GM12864 (cell line): Measurements from ENCODE around the gene MYRIP.

ENCODE experiments used
- DNase-seq: peaks from one replicate; pipeline ENCODE4 v3.0.0-alpha.2; 2011; ENCODE audit warnings: low read depth
- H3K4me3 ChIP-seq: 2 replicates; pipeline ENCODE4 v1.5.1; 2011; ENCODE audit warnings: mild to moderate bottlenecking, low read depth, low read length, control low read depth
- CTCF ChIP-seq: IDR thresholded peaks from 2 replicates; pipeline ENCODE4 v1.5.1; 2011; ENCODE audit warnings: low read depth, mild to moderate bottlenecking, moderate library complexity, low read length, control low read depth, inconsistent platforms; ENCODE audit errors: missing control alignments

The MYRIP gene

GRCh38 chr3:39896184-39896583 is 86.8 kb downstream of the MYRIP start:
- no peak for DNase-seq
- no peak for TF ChIP-seq CTCF
- H3K4me3 ChIP-seq, result no peak overlapping the region

GRCh38 chr3:39900462-39901002 is 91.1 kb downstream of the MYRIP start:
- no peak for TF ChIP-seq CTCF
- no peak overlapping the region for H3K4me3 ChIP-seq
- DNase-seq, result no peak

- no peak for TF ChIP-seq CTCF
- H3K4me3 ChIP-seq, result no peak overlapping the region
- DNase-seq, result no peak
These were observed 93.8 kb downstream of the MYRIP start for GRCh38 chr3:39903253-39903652.

GRCh38 chr3:39905788-39906187 is 96.4 kb downstream of the MYRIP start:
- TF ChIP-seq CTCF, result no peak
- H3K4me3 ChIP-seq, result no peak overlapping the region
- DNase-seq, result no peak

- DNase-seq, result no peak
- no peak overlapping the region for H3K4me3 ChIP-seq
- no peak for TF ChIP-seq CTCF
These were observed 98.6 kb downstream of the MYRIP start for GRCh38 chr3:39907981-39908380.

- H3K4me3 ChIP-seq, result no peak overlapping the region
- DNase-seq, result no peak
- no peak for TF ChIP-seq CTCF
These were observed 100.7 kb downstream of the MYRIP start for GRCh38 chr3:39910135-39910534.

- no peak for TF ChIP-seq CTCF
- no peak for DNase-seq
- H3K4me3 ChIP-seq, result no peak overlapping the region
These were observed 101.5 kb downstream of the MYRIP start for GRCh38 chr3:39910826-39911464.
